Upper lobe of left lung (tissue), 4 donors: ENCODE measurements around the gene KIAA2012.

ENCODE experiments used
- EP300 ChIP-seq, 4 donors: sonication (generic); formaldehyde crosslinking; IDR thresholded peaks; one replicate each; pipeline ENCODE4 v1.5.1; 2017; ENCODE audit warnings: antibody characterized with exemption in 4 of 4, control low read depth in 2 of 4
- POLR2A ChIP-seq, 4 donors: fragments of 450-650 bp; IDR thresholded peaks; one replicate each; pipeline ENCODE4 v1.5.1; 2016 to 2017; ENCODE audit warnings: antibody characterized with exemption in 4 of 4, mild to moderate bottlenecking in 2 of 4
- TF ChIP-seq, protein P1 (sequence below), 6 experiments: fragments of 450-650 bp in 4 of 6; fragments of 200-600 bp in 2 of 6; sonication (generic) in 2 of 6; IDR thresholded peaks; one replicate each; pipeline ENCODE4 v1.5.1; 2016 to 2019; ENCODE audit warnings: antibody characterized with exemption in 6 of 6

- TF ChIP-seq POLR2A (IDR thresholded peaks at IDR 0.05) (no peak), EP300 (IDR thresholded peaks at IDR 0.05) (no peak)
- TF ChIP-seq, protein P1, sequence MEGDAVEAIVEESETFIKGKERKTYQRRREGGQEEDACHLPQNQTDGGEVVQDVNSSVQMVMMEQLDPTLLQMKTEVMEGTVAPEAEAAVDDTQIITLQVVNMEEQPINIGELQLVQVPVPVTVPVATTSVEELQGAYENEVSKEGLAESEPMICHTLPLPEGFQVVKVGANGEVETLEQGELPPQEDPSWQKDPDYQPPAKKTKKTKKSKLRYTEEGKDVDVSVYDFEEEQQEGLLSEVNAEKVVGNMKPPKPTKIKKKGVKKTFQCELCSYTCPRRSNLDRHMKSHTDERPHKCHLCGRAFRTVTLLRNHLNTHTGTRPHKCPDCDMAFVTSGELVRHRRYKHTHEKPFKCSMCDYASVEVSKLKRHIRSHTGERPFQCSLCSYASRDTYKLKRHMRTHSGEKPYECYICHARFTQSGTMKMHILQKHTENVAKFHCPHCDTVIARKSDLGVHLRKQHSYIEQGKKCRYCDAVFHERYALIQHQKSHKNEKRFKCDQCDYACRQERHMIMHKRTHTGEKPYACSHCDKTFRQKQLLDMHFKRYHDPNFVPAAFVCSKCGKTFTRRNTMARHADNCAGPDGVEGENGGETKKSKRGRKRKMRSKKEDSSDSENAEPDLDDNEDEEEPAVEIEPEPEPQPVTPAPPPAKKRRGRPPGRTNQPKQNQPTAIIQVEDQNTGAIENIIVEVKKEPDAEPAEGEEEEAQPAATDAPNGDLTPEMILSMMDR (IDR thresholded peaks at IDR 0.05) = no peak
These were observed 84.3 kb downstream of the KIAA2012 start for GRCh38 chr2:202157211-202157990.
